ENCODE measurements around the gene TIPIN. TPM values are rescaled to one million over a fixed set of nuclear protein-coding genes. Genes with fewer than 3 reads are reported as not detected.

The TIPIN gene
- polyA plus RNA-seq, 1 of the 3 experiments (the other 2 are of a cell fraction) = 5.7 TPM

DNA sequence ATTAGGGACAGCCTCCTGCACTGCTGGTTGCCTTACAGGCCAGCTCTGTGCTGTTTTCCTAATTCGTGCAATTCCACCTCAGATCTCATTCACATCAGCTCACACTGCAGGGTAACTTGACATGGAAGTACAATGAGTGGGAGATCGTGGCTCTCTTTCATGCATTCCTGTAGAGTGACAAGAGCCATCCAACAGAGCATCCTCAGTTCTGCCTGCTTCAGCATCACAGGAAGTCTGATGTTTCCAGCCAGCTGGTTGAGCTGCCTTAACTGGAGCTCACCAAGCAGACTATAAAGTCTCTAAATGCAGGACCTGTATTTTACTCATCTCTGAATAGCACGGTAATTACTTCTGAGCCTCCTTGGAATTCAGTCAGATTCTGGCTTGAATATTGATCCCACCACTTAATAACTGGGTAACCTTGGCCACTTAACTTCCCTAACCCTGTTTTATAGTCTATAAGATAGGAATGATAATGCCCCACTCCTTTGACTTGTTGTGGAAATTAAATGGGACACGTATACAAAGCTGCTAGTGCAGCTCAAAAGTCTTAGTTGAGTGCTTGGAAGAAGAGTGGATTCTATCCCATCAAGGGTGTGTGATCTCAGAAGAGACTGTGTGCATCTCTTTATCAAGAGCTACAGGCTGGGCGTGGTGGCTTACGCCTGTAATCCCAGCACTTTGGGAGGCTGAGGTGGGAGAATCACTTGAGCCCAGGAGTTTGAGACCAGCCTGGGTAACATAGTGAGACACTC, 64.5 kb downstream of the TIPIN start (continued):
- TF ChIP-seq RXRA (IDR thresholded peaks at IDR 0.05; ENCODE audit: borderline replicate concordance, low read depth) (no peak), MEF2A (IDR thresholded peaks at IDR 0.05; ENCODE audit: borderline replicate concordance, low read depth) (no peak), TEAD4 (IDR thresholded peaks at IDR 0.05; ENCODE audit: borderline replicate concordance, insufficient read depth) (no peak), SIN3A (IDR thresholded peaks at IDR 0.05; ENCODE audit: borderline replicate concordance, low read depth, low read length) (no peak)
- TF ChIP-seq, protein P1, sequence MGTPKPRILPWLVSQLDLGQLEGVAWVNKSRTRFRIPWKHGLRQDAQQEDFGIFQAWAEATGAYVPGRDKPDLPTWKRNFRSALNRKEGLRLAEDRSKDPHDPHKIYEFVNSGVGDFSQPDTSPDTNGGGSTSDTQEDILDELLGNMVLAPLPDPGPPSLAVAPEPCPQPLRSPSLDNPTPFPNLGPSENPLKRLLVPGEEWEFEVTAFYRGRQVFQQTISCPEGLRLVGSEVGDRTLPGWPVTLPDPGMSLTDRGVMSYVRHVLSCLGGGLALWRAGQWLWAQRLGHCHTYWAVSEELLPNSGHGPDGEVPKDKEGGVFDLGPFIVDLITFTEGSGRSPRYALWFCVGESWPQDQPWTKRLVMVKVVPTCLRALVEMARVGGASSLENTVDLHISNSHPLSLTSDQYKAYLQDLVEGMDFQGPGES (IDR thresholded peaks at IDR 0.05; ENCODE audit: low read depth, low read length) = no peak

DNA sequence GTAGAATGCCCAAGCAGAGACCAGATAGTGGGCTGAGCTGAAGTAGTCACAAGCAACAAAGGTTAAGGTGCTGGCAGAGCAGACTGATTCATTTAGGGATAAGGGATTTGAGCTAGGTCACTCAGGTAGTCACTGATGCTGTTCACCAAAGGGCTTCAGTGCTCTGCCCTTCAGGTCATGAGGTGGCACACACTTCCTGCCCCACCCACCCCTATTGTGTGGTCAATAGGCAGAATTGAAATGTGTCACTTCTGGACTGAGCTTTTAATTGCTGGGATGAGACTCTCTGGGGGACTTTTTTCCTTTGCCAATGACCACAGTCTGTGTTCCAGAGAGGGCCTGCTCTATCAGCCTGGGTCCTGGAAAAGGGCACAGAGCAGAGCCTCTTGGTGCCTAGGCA, 66.0 kb downstream of the TIPIN start:
- H4K20me1 ChIP-seq (ENCODE audit: insufficient read depth) = no peaks in the 10 kb centered on the region
- H3K79me2 ChIP-seq (ENCODE audit: insufficient read depth) = peaks cover 5% of the 10 kb centered on the region
- H3K36me3 ChIP-seq (replicated peaks in 1 of 2; ENCODE audit: control insufficient read depth in 1 of 2, insufficient read depth in 2 of 2, low read length in 1 of 2) = no peaks in the 10 kb centered on the region
- H3K9me2 ChIP-seq = no peaks in the 10 kb centered on the region
- peaks cover 25% of the 10 kb centered on the region for H3F3A ChIP-seq (replicated peaks; ENCODE audit: insufficient read depth)
- DNase-seq = no peak
- no peak overlapping the region for H2AFZ ChIP-seq (ENCODE audit: low read depth)
- no peak overlapping the region for H3K4me2 ChIP-seq
- ChIA-PET CTCF (interaction anchor here (1.0 to 1.6 kb wide), 3 partner anchors 12 to 374 kb away, joined by 3 to 7 read pairs (median 3); no protein-coding TSS in a partner anchor), POLR2A (no interaction called here)
- no peaks in the 10 kb centered on the region for H3K9me3 ChIP-seq
- TF ChIP-seq TCF12 (IDR thresholded peaks at IDR 0.05) = no peak
- TF ChIP-seq GATA2 (CRISPR knock-in tag; IDR thresholded peaks at IDR 0.05) = no peak
- no peak for TF ChIP-seq POLR2AphosphoS5 (IDR thresholded peaks at IDR 0.05; ENCODE audit: low read depth, low read length)
- TF ChIP-seq JUND (IDR thresholded peaks at IDR 0.05) = no peak
- TF ChIP-seq GABPA (IDR thresholded peaks at IDR 0.05; ENCODE audit: low read depth) = no peak
- no peak for TF ChIP-seq NRF1 (IDR thresholded peaks at IDR 0.05; ENCODE audit: low read depth, low read length)
- no peak for TF ChIP-seq FOXJ3 (CRISPR knock-in tag; IDR thresholded peaks at IDR 0.05)
- TF ChIP-seq MEF2A (IDR thresholded peaks at IDR 0.05; ENCODE audit: borderline replicate concordance, low read depth) = no peak
- TF ChIP-seq FOSL2 (IDR thresholded peaks at IDR 0.05; ENCODE audit: borderline replicate concordance, low read depth) = no peak
- TF ChIP-seq EZH2phosphoT487 (IDR thresholded peaks at IDR 0.05; ENCODE audit: borderline replicate concordance, low read depth) = no peak
- TF ChIP-seq, protein P1 (IDR thresholded peaks at IDR 0.05; ENCODE audit: low read depth, low read length) = no peak
- TF ChIP-seq NFIC (IDR thresholded peaks at IDR 0.05; ENCODE audit: borderline replicate concordance) = no peak
- no peak overlapping the region for H3K9ac ChIP-seq
- no peaks in the 10 kb centered on the region for H3K27me3 ChIP-seq (ENCODE audit: insufficient read depth)
- peaks cover 24 to 26% of the 10 kb centered on the region in 2 experiments; a peak in 3 of 4 replicates for H3K4me1 ChIP-seq (ENCODE audit: control insufficient read depth in 1 of 2, insufficient read depth in 2 of 2, low read depth in 1 of 2, low read length in 1 of 2)
- no peak overlapping the region for H3K4me3 ChIP-seq (ENCODE audit: low read depth in 2 of 2, low read length in 1 of 2)
- no peak overlapping the region for H3K27ac ChIP-seq (ENCODE audit: low read depth in 2 of 2, low read length in 1 of 2)
